Suprapubic skin (tissue), 4 donors: ENCODE measurements around the gene NACAD. TPM values are rescaled to one million over a fixed set of nuclear protein-coding genes. Genes with fewer than 3 reads are reported as not detected.

Source experiments
- DNase-seq, 2 donors: peaks; one replicate each; pipeline ENCODE4 v3.0.0-alpha.2; 2019; ENCODE audit warnings: low spot score in 2 of 2
- H3K27ac ChIP-seq: fragments of 200-600 bp; sonication (generic); one replicate; pipeline ENCODE4 v1.5.1; 2019
- H3K27me3 ChIP-seq: fragments of 200-600 bp; sonication (generic); one replicate; pipeline ENCODE4 v1.5.1; 2019
- H3K36me3 ChIP-seq: fragments of 200-600 bp; sonication (generic); one replicate; pipeline ENCODE4 v1.5.1; 2019
- H3K4me1 ChIP-seq: fragments of 200-600 bp; sonication (generic); one replicate; pipeline ENCODE4 v1.5.1; 2019
- H3K4me3 ChIP-seq: fragments of 200-600 bp; sonication (generic); one replicate; pipeline ENCODE4 v1.5.1; 2019; ENCODE audit warnings: mild to moderate bottlenecking
- H3K9me3 ChIP-seq: fragments of 200-600 bp; sonication (generic); one replicate; pipeline ENCODE4 v1.5.1; 2019
- CTCF ChIP-seq, 2 donors: fragments of 200-600 bp in 1 of 2; fragments of 450-650 bp in 1 of 2; sonication (generic) in 1 of 2; IDR thresholded peaks; one replicate each; pipeline ENCODE4 v1.5.1; 2016 to 2019; ENCODE audit warnings: antibody characterized with exemption in 2 of 2, mild to moderate bottlenecking in 1 of 2, moderate library complexity in 1 of 2
- EP300 ChIP-seq: sonication (generic); formaldehyde crosslinking; IDR thresholded peaks from one replicate; pipeline ENCODE4 v1.6.1; 2017; ENCODE audit warnings: antibody characterized with exemption
- POLR2A ChIP-seq, 2 donors: fragments of 450-650 bp; IDR thresholded peaks; one replicate each; pipeline ENCODE4 v1.6.1; 2017; ENCODE audit warnings: antibody characterized with exemption in 2 of 2, mild to moderate bottlenecking in 2 of 2, moderate library complexity in 2 of 2
- POLR2AphosphoS5 ChIP-seq, 3 donors: sonication (generic); formaldehyde crosslinking; IDR thresholded peaks; one replicate each; pipeline ENCODE4 v1.6.1; 2017; ENCODE audit warnings: antibody characterized with exemption in 3 of 3
- WGBS: methylation state at CpG from one replicate; pipeline ENCODE4 v1.1.5; 2018; 5-methylcytosine and 5-hydroxymethylcytosine counted together
- total RNA-seq, 4 donors: library from RNA; depleted of rRNA; stranded (reverse); fragments of >200 nt; gene quantifications; one replicate each; pipeline ENCODE4 v1.1.0, GENCODE V29; 2016

NACAD gene
- total RNA-seq, 4 donors from 2014 or later = 0.76 to 1.4 (median 1.0) TPM

- H3K4me1 ChIP-seq = peaks cover 32% of the 10 kb centered on the region
- H3K4me3 ChIP-seq = no peak overlapping the region
- TF ChIP-seq EP300 (no peak), POLR2A (IDR thresholded peaks at IDR 0.05) (no peak), CTCF (IDR thresholded peaks at IDR 0.05) (no peak), POLR2AphosphoS5 (IDR thresholded peaks at IDR 0.05) (no peak)
- H3K27ac ChIP-seq = no peak overlapping the region
- peaks cover 5% of the 10 kb centered on the region for H3K27me3 ChIP-seq
- H3K9me3 ChIP-seq = no peaks in the 10 kb centered on the region
- WGBS = 93% methylated on average over 1 of the region's 1 CpG
- DNase-seq = no peak
- peaks cover 16% of the 10 kb centered on the region for H3K36me3 ChIP-seq
These were observed 23.9 kb upstream of the NACAD start for GRCh38 chr7:45112648-45113047.

GRCh38 chr7:45111298-45112223 is 22.8 kb upstream of the NACAD start, which contains the start of gene TBRG4:
TSS of gene TBRG4 (minus strand) at chr7:45111697. CDS start at chr7:45109237, 2,460 bp downstream.
- Histone ChIP-seq H3K27me3 (no peaks in the 10 kb centered on the region), H3K4me1 (peaks cover 37% of the 10 kb centered on the region), H3K27ac (peak within 1 kb of the TSS; percentile 82), H3K4me3 (peak within 1 kb of the TSS; percentile 59), H3K9me3 (no peaks in the 10 kb centered on the region), H3K36me3 (peaks cover 27% of the 10 kb centered on the region)
- peak; percentile 96 for DNase-seq
- no peak for TF ChIP-seq EP300
- TF ChIP-seq POLR2A (IDR thresholded peaks at IDR 0.05) = peak; percentile 85 to 96
- peak; percentile 95 to 99 (median 98) for TF ChIP-seq POLR2AphosphoS5 (IDR thresholded peaks at IDR 0.05)
- TF ChIP-seq CTCF (IDR thresholded peaks at IDR 0.05) = no peak
- WGBS = under 1% methylated on average over 31 of the region's 64 CpGs

GRCh38 chr7:45108863-45109262 is 20.1 kb upstream of the NACAD start:
- WGBS = 92% methylated on average over 8 of the region's 8 CpGs
- no peak for TF ChIP-seq CTCF (IDR thresholded peaks at IDR 0.05)
- no peak for TF ChIP-seq POLR2A (IDR thresholded peaks at IDR 0.05)
- no peak for TF ChIP-seq POLR2AphosphoS5 (IDR thresholded peaks at IDR 0.05)
- no peak for TF ChIP-seq EP300
- no peaks in the 10 kb centered on the region for H3K27me3 ChIP-seq
- DNase-seq = no peak
- H3K36me3 ChIP-seq = peaks cover 53% of the 10 kb centered on the region
- H3K9me3 ChIP-seq = no peaks in the 10 kb centered on the region
- peaks cover 38% of the 10 kb centered on the region for H3K4me1 ChIP-seq
- H3K4me3 ChIP-seq = no peak overlapping the region
- no peak overlapping the region for H3K27ac ChIP-seq

GRCh38 chr7:45107356-45107755 is 18.6 kb upstream of the NACAD start:
- peaks cover 68% of the 10 kb centered on the region for H3K36me3 ChIP-seq
- H3K9me3 ChIP-seq = no peaks in the 10 kb centered on the region
- H3K4me1 ChIP-seq = peaks cover 35% of the 10 kb centered on the region
- DNase-seq = no peak
- H3K27ac ChIP-seq = no peak overlapping the region
- 68% methylated on average over 3 of the region's 3 CpGs for WGBS
- TF ChIP-seq EP300 (no peak), POLR2A (IDR thresholded peaks at IDR 0.05) (no peak), CTCF (IDR thresholded peaks at IDR 0.05) (no peak), POLR2AphosphoS5 (IDR thresholded peaks at IDR 0.05) (no peak)
- no peaks in the 10 kb centered on the region for H3K27me3 ChIP-seq
- no peak overlapping the region for H3K4me3 ChIP-seq

- no peak for TF ChIP-seq CTCF (IDR thresholded peaks at IDR 0.05)
- TF ChIP-seq EP300 = no peak
- no peak for TF ChIP-seq POLR2A (IDR thresholded peaks at IDR 0.05)
- TF ChIP-seq POLR2AphosphoS5 (IDR thresholded peaks at IDR 0.05) = no peak
These were observed 18.1 kb upstream of the NACAD start for GRCh38 chr7:45106820-45107219.

More at GRCh38 chr7:45106820-45107219, 18.1 kb upstream of the NACAD start:
- H3K27me3 ChIP-seq = no peaks in the 10 kb centered on the region
- H3K4me1 ChIP-seq = peaks cover 31% of the 10 kb centered on the region
- WGBS = 82% methylated on average over 5 of the region's 8 CpGs
- DNase-seq = no peak
- H3K4me3 ChIP-seq = no peak overlapping the region
- H3K27ac ChIP-seq = no peak overlapping the region
- no peaks in the 10 kb centered on the region for H3K9me3 ChIP-seq
- peaks cover 73% of the 10 kb centered on the region for H3K36me3 ChIP-seq
